ENCODE data around the gene STX5. TPM values are rescaled to one million over a fixed set of nuclear protein-coding genes. Genes with fewer than 3 reads are reported as not detected.
"Not testable (repeated sequence)": the region's sequence is repeated elsewhere in the genome, so short reads cannot be mapped to it uniquely, and the experiment has no call there.

The STX5 gene
- total RNA-seq, 1 experiment from 2014 or later, result 24.0 TPM

GRCh38 chr11:62788991-62789390, 42.9 kb downstream of the STX5 start:
- H3K4me3 ChIP-seq (ENCODE audit: insufficient read depth, low read depth, low read length), result no peak overlapping the region
- peaks cover 13% of the 10 kb centered on the region for H3K36me3 ChIP-seq (replicated peaks; ENCODE audit: control insufficient read depth, insufficient read depth, low read length)
- H3K27me3 ChIP-seq (ENCODE audit: control insufficient read depth, insufficient read depth, low read length), result no peaks in the 10 kb centered on the region
- peak; percentile 48 for DNase-seq

DNA sequence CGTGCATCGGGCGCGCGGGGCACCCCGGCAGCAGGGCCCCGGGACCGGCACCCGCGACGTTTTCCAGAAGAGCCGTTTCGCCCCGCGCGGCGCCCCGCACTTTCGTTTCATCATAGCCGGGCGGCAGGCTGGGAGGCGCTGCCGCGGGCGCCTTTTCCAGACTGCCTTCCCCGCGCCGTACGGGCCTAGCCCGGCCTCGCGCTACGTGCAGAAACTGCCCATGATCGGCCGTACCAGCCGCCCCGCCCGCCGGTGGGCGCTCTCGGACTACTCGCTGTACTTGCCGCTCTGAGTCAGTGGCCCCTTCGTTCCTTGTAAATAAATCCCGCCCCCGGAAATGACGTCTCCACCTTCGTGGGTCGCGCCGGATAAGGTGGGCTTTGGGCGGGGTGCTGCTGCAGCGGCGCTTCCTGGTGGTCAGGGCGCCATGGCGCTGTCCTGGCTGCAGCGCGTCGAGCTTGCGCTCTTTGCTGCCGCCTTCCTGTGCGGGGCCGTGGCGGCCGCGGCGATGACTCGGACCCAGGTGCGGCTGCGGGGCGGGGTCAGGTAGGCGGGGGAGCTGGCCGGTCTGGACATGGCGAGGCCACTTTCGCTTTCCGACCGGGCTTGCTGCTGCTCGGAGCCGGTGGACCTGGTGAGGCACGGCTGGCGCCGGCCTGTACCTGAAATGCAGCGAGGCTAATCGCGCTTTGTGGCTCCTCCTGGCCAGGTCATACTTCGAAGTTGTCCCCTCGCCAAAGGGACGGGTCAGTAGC, 44.7 kb downstream of the STX5 start, which contains the start of gene TMEM179B:
TSS of gene TMEM179B (plus strand) at position 398 of the 755 bp plus-strand sequence. CDS start at position 428, 30 bp downstream.
- peak within 1 kb of the TSS; percentile 93 for H3K4me3 ChIP-seq (ENCODE audit: insufficient read depth, low read depth, low read length)
- DNase-seq, result peak; percentile 98
- H3K36me3 ChIP-seq (replicated peaks; ENCODE audit: control insufficient read depth, insufficient read depth, low read length), result peaks cover 13% of the 10 kb centered on the region
- no peaks in the 10 kb centered on the region for H3K27me3 ChIP-seq (ENCODE audit: control insufficient read depth, insufficient read depth, low read length)

DNA sequence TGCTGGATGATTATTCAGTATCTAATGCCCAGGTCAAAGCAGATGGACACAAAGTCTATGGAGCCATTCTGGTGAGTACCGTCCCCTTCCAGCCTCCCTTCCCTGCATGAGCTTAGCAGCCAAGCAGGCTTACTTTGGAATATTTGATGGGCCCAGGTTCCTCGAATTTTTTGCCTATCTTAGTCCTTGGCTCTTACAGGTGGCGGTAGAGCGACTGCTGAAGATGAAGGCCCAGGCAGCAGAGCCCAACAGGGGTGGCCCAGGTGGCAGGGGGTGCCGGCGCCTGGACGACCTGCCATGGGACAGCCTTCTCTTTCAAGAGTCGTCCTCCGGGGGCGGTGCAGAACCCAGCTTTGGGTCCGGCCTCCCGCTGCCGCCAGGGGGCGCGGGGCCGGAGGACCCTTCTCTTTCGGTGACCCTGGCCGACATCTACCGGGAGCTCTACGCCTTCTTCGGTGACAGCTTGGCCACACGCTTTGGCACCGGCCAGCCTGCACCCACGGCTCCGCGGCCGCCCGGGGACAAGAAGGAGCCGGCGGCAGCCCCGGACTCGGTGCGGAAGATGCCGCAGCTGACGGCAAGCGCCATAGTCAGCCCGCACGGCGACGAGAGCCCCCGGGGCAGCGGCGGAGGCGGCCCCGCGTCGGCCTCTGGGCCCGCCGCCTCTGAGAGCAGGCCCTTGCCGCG, 45.4 kb downstream of the STX5 start:
- peak overlapping the region; percentile 93 for H3K4me3 ChIP-seq (ENCODE audit: insufficient read depth, low read depth, low read length)
- DNase-seq, result peak; percentile 98
- no peaks in the 10 kb centered on the region for H3K27me3 ChIP-seq (ENCODE audit: control insufficient read depth, insufficient read depth, low read length)
- H3K36me3 ChIP-seq (replicated peaks; ENCODE audit: control insufficient read depth, insufficient read depth, low read length), result peaks cover 16% of the 10 kb centered on the region

GRCh38 chr11:62782753-62783152, 49.1 kb downstream of the STX5 start:
- Histone ChIP-seq H3K36me3 (replicated peaks; ENCODE audit: control insufficient read depth, insufficient read depth, low read length) (peaks cover 14% of the 10 kb centered on the region), H3K4me3 (ENCODE audit: insufficient read depth, low read depth, low read length) (no peak overlapping the region)
- DNase-seq, result no peak

DNA sequence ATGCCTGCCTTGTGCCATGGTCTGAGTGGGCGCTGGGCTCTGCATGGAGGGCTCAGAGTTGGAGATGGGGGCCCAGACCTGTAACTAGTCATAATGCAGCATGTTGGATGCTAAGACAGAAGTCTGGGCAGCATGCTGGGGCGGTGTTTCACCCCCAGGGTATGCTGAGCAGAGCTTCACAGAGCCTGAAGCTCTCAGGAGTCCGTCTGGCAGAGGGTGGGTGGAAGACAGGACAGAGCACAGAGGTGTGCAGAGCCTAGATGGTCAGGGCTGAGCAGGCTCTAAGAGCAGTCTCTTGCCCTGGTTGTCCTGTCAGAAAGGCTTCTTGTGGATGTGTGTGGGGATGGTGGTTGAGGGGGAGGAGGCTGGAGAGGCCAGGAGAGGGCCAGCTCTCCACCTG, 53.4 kb downstream of the STX5 start:
- DNase-seq, result no peak
- H3K36me3 ChIP-seq (replicated peaks; ENCODE audit: control insufficient read depth, insufficient read depth, low read length), result peaks cover 25% of the 10 kb centered on the region
- H3K27me3 ChIP-seq (ENCODE audit: control insufficient read depth, insufficient read depth, low read length), result no peaks in the 10 kb centered on the region
- H3K4me3 ChIP-seq (ENCODE audit: insufficient read depth, low read depth, low read length), result no peak overlapping the region

More at GRCh38 chr11:62782753-62783152, 49.1 kb downstream of the STX5 start:
- no peaks in the 10 kb centered on the region for H3K27me3 ChIP-seq (ENCODE audit: control insufficient read depth, insufficient read depth, low read length)

GRCh38 chr11:62777389-62777788, 54.5 kb downstream of the STX5 start:
- no peak for DNase-seq
- Histone ChIP-seq H3K4me3 (ENCODE audit: insufficient read depth, low read depth, low read length) (no peak overlapping the region), H3K36me3 (replicated peaks; ENCODE audit: control insufficient read depth, insufficient read depth, low read length) (peaks cover 22% of the 10 kb centered on the region), H3K27me3 (ENCODE audit: control insufficient read depth, insufficient read depth, low read length) (no peaks in the 10 kb centered on the region)

- no peak for DNase-seq
These were observed 56.2 kb downstream of the STX5 start for GRCh38 chr11:62775646-62776045.

GRCh38 chr11:62774407-62774806, 57.4 kb downstream of the STX5 start:
- no peak for DNase-seq
- Histone ChIP-seq H3K4me3 (ENCODE audit: insufficient read depth, low read depth, low read length) (no peak overlapping the region), H3K36me3 (replicated peaks; ENCODE audit: control insufficient read depth, insufficient read depth, low read length) (peaks cover 17% of the 10 kb centered on the region), H3K27me3 (ENCODE audit: control insufficient read depth, insufficient read depth, low read length) (no peaks in the 10 kb centered on the region)

More at GRCh38 chr11:62775646-62776045, 56.2 kb downstream of the STX5 start:
- Histone ChIP-seq H3K27me3 (ENCODE audit: control insufficient read depth, insufficient read depth, low read length) (no peaks in the 10 kb centered on the region), H3K4me3 (ENCODE audit: insufficient read depth, low read depth, low read length) (no peak overlapping the region), H3K36me3 (replicated peaks; ENCODE audit: control insufficient read depth, insufficient read depth, low read length) (peaks cover 17% of the 10 kb centered on the region)

GRCh38 chr11:62771144-62772021, 60.5 kb downstream of the STX5 start, which contains the start of gene TAF6L:
Gene TAF6L, plus strand, starts transcription at chr11:62771396. Its CDS starts 4,388 bp downstream, at chr11:62775784.
- Histone ChIP-seq H3K36me3 (replicated peaks; ENCODE audit: control insufficient read depth, insufficient read depth, low read length) (peaks cover 20% of the 10 kb centered on the region), H3K4me3 (ENCODE audit: insufficient read depth, low read depth, low read length) (peak within 1 kb of the TSS; percentile 82), H3K27me3 (ENCODE audit: control insufficient read depth, insufficient read depth, low read length) (no peaks in the 10 kb centered on the region)
- DNase-seq, result peak; percentile 98

DNA sequence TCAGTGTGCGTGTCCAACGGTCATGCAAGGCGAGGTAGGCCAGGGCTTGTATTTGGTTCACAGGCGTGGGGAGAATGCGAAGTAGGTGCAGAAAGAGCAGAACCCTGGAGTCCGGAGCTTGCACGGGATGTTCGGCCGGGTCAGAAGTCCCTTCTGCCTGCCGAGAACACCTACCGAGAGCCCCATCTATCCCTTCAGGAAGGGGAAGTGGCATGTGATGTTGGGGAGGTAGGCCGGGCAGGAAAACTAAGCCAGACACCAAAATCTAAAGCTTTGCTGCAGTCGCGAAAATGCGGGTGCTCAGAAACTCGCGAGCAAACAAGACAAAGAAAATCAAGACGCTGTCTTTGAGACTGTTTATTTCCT, 61.1 kb downstream of the STX5 start:
- Histone ChIP-seq H3K4me3 (ENCODE audit: insufficient read depth, low read depth, low read length) (peak overlapping the region; percentile 82), H3K36me3 (replicated peaks; ENCODE audit: control insufficient read depth, insufficient read depth, low read length) (peaks cover 20% of the 10 kb centered on the region), H3K27me3 (ENCODE audit: control insufficient read depth, insufficient read depth, low read length) (no peaks in the 10 kb centered on the region)
- DNase-seq, result peak; percentile 69

- not testable (repeated sequence) for H3K27me3 ChIP-seq (ENCODE audit: control insufficient read depth, insufficient read depth, low read length); DNase-seq
- Histone ChIP-seq H3K4me3 (ENCODE audit: insufficient read depth, low read depth, low read length) (peak overlapping the region; percentile 21), H3K36me3 (replicated peaks; ENCODE audit: control insufficient read depth, insufficient read depth, low read length) (peaks cover 10% of the 10 kb centered on the region)
These were observed 71.0 kb downstream of the STX5 start for GRCh38 chr11:62760867-62761227.

- DNase-seq, result peak; percentile 87
- Histone ChIP-seq H3K36me3 (replicated peaks; ENCODE audit: control insufficient read depth, insufficient read depth, low read length) (peaks cover 9% of the 10 kb centered on the region), H3K4me3 (ENCODE audit: insufficient read depth, low read depth, low read length) (peak overlapping the region; percentile 39), H3K27me3 (ENCODE audit: control insufficient read depth, insufficient read depth, low read length) (no peaks in the 10 kb centered on the region)
These were observed 73.7 kb downstream of the STX5 start for GRCh38 chr11:62757846-62758788.
